HG03520 (cell line): ENCODE results near the gene COL24A1.
"Not testable (repeated sequence)": the region's sequence is repeated elsewhere in the genome, so short reads cannot be mapped to it uniquely, and the experiment has no call there.

Experiments used
- ATAC-seq: cut with Tn5 transposase; IDR thresholded peaks from one replicate; pipeline ENCODE4 v1.9.1; 2021; ENCODE audit warnings: mild to moderate bottlenecking, moderate library complexity; ENCODE audit not compliant: unreplicated experiment

COL24A1 gene

GRCh38 chr1:86153836-86154235, 2.7 kb downstream of the COL24A1 start:
- no peak for ATAC-seq

GRCh38 chr1:86152887-86153286, 3.7 kb downstream of the COL24A1 start:
- no peak for ATAC-seq

GRCh38 chr1:86151427-86151826, 5.1 kb downstream of the COL24A1 start:
- no peak for ATAC-seq

- no peak for ATAC-seq
These were observed 6.0 kb downstream of the COL24A1 start for GRCh38 chr1:86150553-86151055.

GRCh38 chr1:86149591-86149990, 7.0 kb downstream of the COL24A1 start:
- ATAC-seq: no peak

GRCh38 chr1:86147755-86148154, 8.8 kb downstream of the COL24A1 start:
- no peak for ATAC-seq

GRCh38 chr1:86146566-86146965, 10.0 kb downstream of the COL24A1 start:
- no peak for ATAC-seq

- no peak for ATAC-seq
These were observed 16.2 kb downstream of the COL24A1 start for GRCh38 chr1:86140281-86140880.

- ATAC-seq: no peak
These were observed 17.8 kb downstream of the COL24A1 start for GRCh38 chr1:86138746-86139145.

- no peak for ATAC-seq
These were observed 19.1 kb downstream of the COL24A1 start for GRCh38 chr1:86137436-86137835.

- ATAC-seq: no peak
These were observed 37.3 kb downstream of the COL24A1 start for GRCh38 chr1:86119214-86119764.

GRCh38 chr1:86114816-86115400, 41.7 kb downstream of the COL24A1 start:
- ATAC-seq: no peak

- no peak for ATAC-seq
These were observed 42.3 kb downstream of the COL24A1 start for GRCh38 chr1:86114236-86114635.

- ATAC-seq: not testable (repeated sequence)
These were observed 45.0 kb downstream of the COL24A1 start for GRCh38 chr1:86111590-86111989.

- no peak for ATAC-seq
These were observed 46.0 kb downstream of the COL24A1 start for GRCh38 chr1:86110451-86111129.

GRCh38 chr1:86105533-86105866, 51.1 kb downstream of the COL24A1 start:
- ATAC-seq: no peak

- no peak for ATAC-seq
These were observed 51.7 kb downstream of the COL24A1 start for GRCh38 chr1:86104606-86105532.

- ATAC-seq: no peak
These were observed 55.0 kb downstream of the COL24A1 start for GRCh38 chr1:86101616-86102015.

- ATAC-seq: no peak
These were observed 56.2 kb downstream of the COL24A1 start for GRCh38 chr1:86100401-86100800.

GRCh38 chr1:86089765-86090164, 66.8 kb downstream of the COL24A1 start:
- ATAC-seq: no peak
